ENCODE data around the gene PRCC. TPM values are rescaled to one million over a fixed set of nuclear protein-coding genes. Genes with fewer than 3 reads are reported as not detected.
A peak's percentile ranks its signal among the peaks of the same experiment; 100 is the strongest.

Gene PRCC
- total RNA-seq, 1 experiment from 2014 or later = 56.4 TPM

DNA sequence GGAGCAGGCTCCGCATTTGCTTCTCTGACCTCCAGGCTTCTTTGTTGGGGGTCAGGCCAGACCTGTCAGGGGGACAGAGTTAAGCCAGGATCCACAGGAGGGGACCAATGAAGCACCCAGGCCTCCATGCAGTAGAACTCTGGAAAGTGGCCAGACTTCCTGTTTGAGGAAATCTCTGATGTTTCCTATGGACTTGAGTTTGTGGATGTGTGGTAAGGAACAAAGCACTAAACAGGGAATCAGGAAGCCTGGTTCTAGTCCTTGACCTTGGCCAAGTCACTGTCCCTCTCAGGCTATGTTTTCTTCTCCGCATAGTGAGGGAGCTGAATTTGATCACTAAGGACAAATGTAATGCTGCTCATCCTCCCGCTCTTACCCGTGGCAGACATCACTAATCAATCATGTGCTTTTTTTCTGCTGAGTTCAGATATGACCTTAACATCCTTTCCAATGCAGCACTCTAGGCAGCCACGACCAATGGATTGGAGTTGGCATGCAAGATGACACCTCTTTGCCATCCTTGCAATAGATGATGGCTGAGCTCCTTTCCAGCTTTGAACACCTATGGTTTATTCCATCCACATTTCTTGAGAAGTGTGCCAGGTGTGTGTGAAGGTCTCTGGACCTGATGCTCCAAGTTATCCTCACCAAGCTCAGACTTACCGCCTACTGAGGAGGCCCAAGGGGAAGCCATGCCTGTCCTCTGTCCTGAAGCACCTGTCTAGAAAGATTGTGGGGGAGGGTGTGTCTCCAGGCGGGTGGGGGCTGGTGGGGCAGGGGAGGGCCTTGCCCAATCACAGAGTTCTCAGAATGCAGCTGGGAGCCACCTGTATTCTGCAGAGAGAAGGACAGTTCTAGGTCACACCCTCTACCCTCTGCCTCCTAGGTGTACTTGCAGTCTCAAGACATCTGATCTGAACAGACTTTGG lies 39.4 kb downstream of the PRCC start:
- Histone ChIP-seq H3K27me3 (no peaks in the 10 kb centered on the region), H3K36me3 (no peaks in the 10 kb centered on the region), H3K27ac (no peak overlapping the region), H3K4me1 (no peaks in the 10 kb centered on the region), H3K4me3 (no peak overlapping the region), H3K9me3 (replicated peaks) (no peaks in the 10 kb centered on the region)
- no peak for DNase-seq

- no peaks in the 10 kb centered on the region for H3K27me3 ChIP-seq
- H3K9me3 ChIP-seq (replicated peaks) = no peaks in the 10 kb centered on the region
- H3K4me1 ChIP-seq = no peaks in the 10 kb centered on the region
- H3K36me3 ChIP-seq = no peaks in the 10 kb centered on the region
- no peak overlapping the region for H3K4me3 ChIP-seq
- no peak overlapping the region for H3K27ac ChIP-seq
- DNase-seq = no peak
These were observed 40.3 kb downstream of the PRCC start for GRCh38 chr1:156807627-156808026.

DNA sequence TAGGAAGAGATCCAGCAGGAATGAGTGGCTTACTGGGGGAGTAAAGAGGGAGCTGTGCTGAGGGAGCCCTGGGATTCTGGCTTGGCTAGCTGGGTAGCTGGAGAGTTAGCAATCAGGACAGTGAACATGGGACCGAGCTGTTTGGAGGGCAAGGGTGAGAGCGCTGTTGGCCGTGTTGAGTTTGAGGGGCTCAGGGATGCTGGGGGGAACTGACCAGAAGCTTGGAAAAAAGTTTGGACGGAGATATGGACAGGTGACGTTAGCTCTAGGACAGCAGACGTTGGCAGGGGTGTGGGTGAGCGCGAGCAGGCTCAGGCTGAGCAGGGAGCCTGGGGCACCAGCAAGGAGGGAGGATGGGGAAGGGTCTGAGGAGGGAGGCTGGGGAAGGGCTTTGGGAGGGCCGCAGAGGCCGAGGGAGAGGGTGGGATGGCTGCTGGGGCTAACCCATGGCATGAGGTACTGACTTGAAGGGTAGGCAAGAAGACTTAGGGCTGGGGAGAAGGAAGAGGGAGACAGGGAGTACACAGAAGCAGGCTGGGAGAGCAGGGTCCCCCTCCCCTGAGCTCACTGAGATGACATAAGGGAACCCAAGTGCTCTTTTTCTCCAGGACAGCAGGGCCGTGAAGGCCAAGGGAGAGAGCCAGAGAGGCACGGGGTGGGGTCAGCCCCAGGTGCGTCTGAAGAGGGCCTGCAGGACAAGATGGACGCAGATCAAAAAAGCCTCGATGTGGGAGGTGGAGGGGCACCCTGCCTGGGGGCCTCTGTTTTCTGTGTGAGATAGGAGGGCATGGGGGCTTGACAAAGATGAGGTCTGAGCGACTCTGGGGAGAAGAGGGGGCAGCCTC lies 41.1 kb downstream of the PRCC start:
- no peak for DNase-seq
- Histone ChIP-seq H3K9me3 (replicated peaks) (no peaks in the 10 kb centered on the region), H3K4me1 (no peaks in the 10 kb centered on the region), H3K27me3 (no peaks in the 10 kb centered on the region), H3K27ac (no peak overlapping the region), H3K36me3 (no peaks in the 10 kb centered on the region), H3K4me3 (no peak overlapping the region)

DNA sequence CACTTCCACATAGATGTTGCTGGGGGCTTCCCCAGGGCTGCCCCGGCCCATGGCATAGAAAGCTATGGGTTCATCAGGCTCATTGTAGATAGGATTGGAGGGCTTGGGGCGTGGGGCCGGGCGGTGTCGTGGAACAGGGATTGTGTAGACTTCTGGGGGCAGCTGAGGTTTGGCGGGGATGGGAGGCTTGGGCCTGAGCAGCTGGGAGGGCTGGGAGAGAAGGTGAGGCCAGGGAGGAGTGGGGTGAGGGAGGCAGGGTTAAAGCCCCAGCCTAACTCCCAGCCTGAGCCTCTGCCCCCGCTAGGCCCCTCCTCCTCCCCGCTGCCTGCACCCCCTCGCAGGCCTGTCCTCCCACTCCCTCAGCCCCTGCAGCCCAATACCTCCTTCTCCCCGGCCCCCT lies 41.9 kb downstream of the PRCC start:
- H3K36me3 ChIP-seq = no peaks in the 10 kb centered on the region
- peaks cover 5% of the 10 kb centered on the region; the same call in 1 of the 2 replicates for H3K27me3 ChIP-seq
- no peak overlapping the region for H3K27ac ChIP-seq
- H3K4me1 ChIP-seq = no peaks in the 10 kb centered on the region
- no peaks in the 10 kb centered on the region for H3K9me3 ChIP-seq (replicated peaks)
- no peak overlapping the region for H3K4me3 ChIP-seq
- DNase-seq = no peak

DNA sequence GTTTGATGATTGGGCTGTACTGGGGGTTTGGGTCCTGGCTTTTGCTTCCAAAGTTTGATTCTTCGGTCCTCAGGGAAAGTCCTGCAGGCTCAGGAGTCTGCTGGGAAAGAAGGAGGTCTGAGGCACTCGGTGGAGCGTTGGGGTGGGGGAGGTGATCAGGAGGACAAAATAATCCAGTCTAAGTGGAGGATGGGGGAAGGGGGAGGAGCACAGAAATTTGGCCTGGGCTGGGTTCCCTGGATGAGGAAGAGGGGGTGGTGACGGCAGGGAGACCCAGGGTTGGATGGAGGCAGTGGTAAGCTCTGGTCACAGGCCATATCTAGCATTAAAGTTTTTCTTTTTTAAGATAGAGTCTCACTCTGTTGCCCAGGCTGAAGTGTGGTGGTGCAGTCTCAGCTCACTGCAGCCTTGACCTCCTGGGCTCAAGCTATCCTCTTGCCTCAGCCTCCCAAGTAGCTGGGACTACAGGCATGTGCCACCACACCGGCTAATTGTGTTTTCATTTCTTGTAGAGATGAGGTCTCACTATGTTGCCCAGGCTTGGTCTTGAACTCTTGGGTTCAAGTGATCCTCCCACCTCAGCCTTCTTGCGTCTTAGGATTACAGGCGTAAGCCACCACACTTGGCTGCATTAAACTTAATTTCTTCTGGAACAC lies 42.5 kb downstream of the PRCC start:
- no peaks in the 10 kb centered on the region for H3K36me3 ChIP-seq
- H3K9me3 ChIP-seq (replicated peaks) = no peaks in the 10 kb centered on the region
- no peak overlapping the region for H3K4me3 ChIP-seq
- no peak for DNase-seq
- H3K27me3 ChIP-seq = peaks cover 5% of the 10 kb centered on the region; the same call in 1 of the 2 replicates
- H3K27ac ChIP-seq = no peak overlapping the region
- H3K4me1 ChIP-seq = no peaks in the 10 kb centered on the region

- no peak for DNase-seq
- Histone ChIP-seq H3K9me3 (replicated peaks) (no peaks in the 10 kb centered on the region), H3K4me1 (no peaks in the 10 kb centered on the region), H3K27ac (no peak overlapping the region), H3K27me3 (peaks cover 5% of the 10 kb centered on the region; the same call in 1 of the 2 replicates), H3K36me3 (no peaks in the 10 kb centered on the region), H3K4me3 (no peak overlapping the region)
These were observed 43.8 kb downstream of the PRCC start for GRCh38 chr1:156811168-156811567.

DNA sequence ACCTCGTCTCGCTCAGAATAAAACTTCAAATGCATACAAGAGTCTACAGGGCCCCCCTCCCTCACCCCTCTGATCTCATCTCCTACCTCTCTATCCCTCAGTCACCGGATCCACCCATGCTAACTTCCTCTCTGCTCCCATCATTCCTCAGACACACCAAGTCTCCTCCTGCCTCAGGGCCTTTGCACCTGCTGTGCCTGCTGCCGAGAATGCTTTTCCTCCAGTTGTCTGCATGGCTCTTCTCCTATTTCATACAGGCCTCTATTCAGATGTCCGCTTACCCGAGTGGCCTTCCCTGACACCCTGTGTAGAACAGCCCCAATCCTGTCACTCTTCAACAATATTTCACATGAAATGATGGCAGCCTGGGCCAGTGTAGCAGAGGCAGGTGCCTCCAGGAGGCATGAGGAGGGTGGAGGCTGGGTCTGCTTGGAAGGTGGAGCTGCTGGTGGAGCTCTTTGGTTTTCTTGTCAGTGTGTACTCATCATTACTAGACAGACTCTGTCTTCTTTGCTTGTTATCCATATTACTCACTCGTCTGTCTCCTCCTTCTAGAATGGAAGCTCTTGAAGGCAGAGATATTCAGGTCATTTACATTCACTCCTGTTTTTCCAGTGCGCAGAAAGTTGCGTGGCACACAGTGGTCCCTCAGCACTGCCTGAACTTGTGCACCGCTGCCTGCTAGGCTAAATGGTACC lies 45.1 kb downstream of the PRCC start:
- no peaks in the 10 kb centered on the region for H3K4me1 ChIP-seq
- H3K36me3 ChIP-seq = no peaks in the 10 kb centered on the region
- DNase-seq = no peak
- H3K27me3 ChIP-seq = peaks cover 5% of the 10 kb centered on the region; the same call in 1 of the 2 replicates
- no peak overlapping the region for H3K4me3 ChIP-seq
- no peaks in the 10 kb centered on the region for H3K9me3 ChIP-seq (replicated peaks)
- H3K27ac ChIP-seq = no peak overlapping the region

DNA sequence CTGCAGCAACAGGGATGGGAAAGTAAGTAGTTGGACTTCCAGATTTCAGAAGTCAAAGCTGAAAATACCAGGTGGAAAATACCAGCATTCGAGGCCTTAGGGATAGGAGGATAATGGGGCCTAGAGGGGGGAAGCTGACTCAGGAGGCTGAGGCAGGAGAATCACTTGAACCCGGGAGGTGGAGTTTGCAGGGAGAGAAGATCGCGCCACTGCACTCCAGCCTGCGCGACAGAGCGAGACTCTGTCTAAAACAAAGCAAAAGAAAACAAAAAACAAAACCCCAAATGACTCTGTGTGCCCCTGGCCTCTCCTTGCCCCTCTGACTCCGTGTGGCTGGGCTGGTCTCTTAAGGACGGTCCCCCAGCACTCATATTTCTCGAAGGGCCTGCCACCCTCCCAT lies 46.0 kb downstream of the PRCC start:
- no peaks in the 10 kb centered on the region for H3K4me1 ChIP-seq
- no peaks in the 10 kb centered on the region for H3K36me3 ChIP-seq
- DNase-seq = no peak
- H3K27ac ChIP-seq = no peak overlapping the region
- peaks cover 5% of the 10 kb centered on the region; the same call in 1 of the 2 replicates for H3K27me3 ChIP-seq
- peak overlapping the region; percentile 36 for H3K4me3 ChIP-seq
- no peaks in the 10 kb centered on the region for H3K9me3 ChIP-seq (replicated peaks)

- Histone ChIP-seq H3K4me1 (no peaks in the 10 kb centered on the region), H3K27ac (no peak overlapping the region), H3K9me3 (replicated peaks) (no peaks in the 10 kb centered on the region), H3K36me3 (no peaks in the 10 kb centered on the region), H3K27me3 (peaks cover 5% of the 10 kb centered on the region; the same call in 1 of the 2 replicates), H3K4me3 (peak overlapping the region; percentile 36)
- peak in 1 of 2 experiments; percentile 17 for DNase-seq
These were observed 46.6 kb downstream of the PRCC start for GRCh38 chr1:156813750-156814570.

DNA sequence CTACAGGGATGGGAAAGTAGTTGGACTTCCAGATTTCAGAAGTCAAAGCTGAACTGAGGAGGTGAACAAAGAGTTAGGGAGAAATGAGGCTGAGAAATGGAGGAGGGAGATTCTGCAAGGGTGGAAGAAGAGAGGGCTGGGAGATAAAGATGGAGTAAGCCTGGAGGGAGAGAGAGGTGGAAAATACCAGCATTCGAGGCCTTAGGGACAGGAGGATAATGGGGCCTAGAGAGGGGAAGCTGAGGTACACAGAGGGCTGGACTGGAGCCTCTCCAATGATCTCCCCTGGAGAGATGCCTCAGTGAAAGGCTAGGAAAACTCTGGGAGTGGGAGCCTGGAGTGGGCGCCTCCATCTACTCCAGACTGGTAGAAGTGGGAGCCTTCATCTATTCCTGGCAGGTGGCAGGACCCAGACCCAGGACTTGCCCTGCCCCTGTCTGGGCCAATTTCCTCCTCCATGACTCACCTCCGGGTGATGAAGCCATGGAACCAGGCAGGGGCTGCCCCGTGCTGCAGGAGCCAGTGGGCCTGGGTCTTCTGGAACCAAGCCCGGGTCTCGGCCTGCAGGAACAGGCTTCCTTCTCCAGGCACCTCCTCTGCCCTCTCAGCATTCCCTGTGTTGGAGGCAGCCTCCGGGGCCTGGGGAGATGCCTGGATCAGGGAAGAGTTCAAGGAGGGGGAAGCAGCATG lies 47.4 kb downstream of the PRCC start:
- DNase-seq = no peak
- peaks cover 5% of the 10 kb centered on the region; the same call in 1 of the 2 replicates for H3K27me3 ChIP-seq
- no peaks in the 10 kb centered on the region for H3K4me1 ChIP-seq
- no peaks in the 10 kb centered on the region for H3K9me3 ChIP-seq (replicated peaks)
- H3K36me3 ChIP-seq = no peaks in the 10 kb centered on the region
- H3K27ac ChIP-seq = no peak overlapping the region
- H3K4me3 ChIP-seq = no peak overlapping the region

DNA sequence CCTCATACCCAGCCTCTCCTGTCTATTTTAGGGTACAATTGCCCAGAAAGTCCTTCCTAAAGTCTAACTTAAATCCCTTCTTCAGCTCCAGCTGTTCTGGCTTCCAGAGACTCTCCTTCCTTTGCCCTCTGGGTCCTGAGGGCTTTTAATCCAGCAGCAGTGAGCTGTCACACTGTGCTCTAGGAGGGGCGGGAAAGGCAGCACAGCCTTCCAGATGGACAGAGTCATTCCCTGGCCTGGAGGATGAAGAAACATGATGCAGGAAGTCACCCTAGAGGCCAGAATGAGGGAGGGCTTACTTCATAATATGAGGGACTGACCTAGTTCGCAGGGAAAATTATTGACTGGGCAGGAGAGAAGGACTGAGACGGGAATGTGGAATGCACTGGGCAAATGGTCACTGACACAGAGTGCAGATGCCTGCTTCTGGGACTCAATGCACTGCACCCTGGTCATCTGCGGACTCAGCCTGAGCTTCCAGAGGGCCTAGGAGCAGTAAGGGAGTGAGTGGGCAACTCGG lies 48.0 kb downstream of the PRCC start:
- Histone ChIP-seq H3K27ac (no peak overlapping the region), H3K27me3 (peaks cover 5% of the 10 kb centered on the region; the same call in 1 of the 2 replicates), H3K4me3 (no peak overlapping the region), H3K4me1 (no peaks in the 10 kb centered on the region), H3K36me3 (no peaks in the 10 kb centered on the region), H3K9me3 (replicated peaks) (no peaks in the 10 kb centered on the region)
- peak in 1 of 2 experiments; percentile 27 for DNase-seq

- Histone ChIP-seq H3K36me3 (no peaks in the 10 kb centered on the region), H3K9me3 (replicated peaks) (no peaks in the 10 kb centered on the region), H3K27me3 (peaks cover 5% of the 10 kb centered on the region; the same call in 1 of the 2 replicates), H3K4me3 (no peak overlapping the region), H3K27ac (no peak overlapping the region), H3K4me1 (no peaks in the 10 kb centered on the region)
- DNase-seq = no peak
These were observed 48.7 kb downstream of the PRCC start for GRCh38 chr1:156815961-156816422.
